Hippocampal formation (tissue), 2 donors: Measurements from ENCODE around the gene TCEAL1.

ENCODE experiments used
- DNase-seq, 2 donors: peaks; one replicate each; lab custom pipeline; 2025; lab: John Stamatoyannopoulos, UW

Gene TCEAL1

GRCh38 chrX:103678199-103678993 is 49.6 kb downstream of the TCEAL1 start:
- DNase-seq: no peak
